KMS-11 (cell line): ENCODE measurements around the gene SLC9B1.

ENCODE experiments used
- H2AFZ ChIP-seq: fragments of 200-600 bp; sonication (generic); 2 replicates; pipeline ENCODE4 v1.6.1; 2016; ENCODE audit warnings: antibody characterized with exemption, mixed run types, low read depth
- H3K27ac ChIP-seq: fragments of 200-600 bp; sonication (generic); 2 replicates; pipeline ENCODE4 v1.6.1; 2016; ENCODE audit warnings: mild to moderate bottlenecking, mixed run types
- H3K27me3 ChIP-seq: fragments of 200-600 bp; sonication (generic); 2 replicates; pipeline ENCODE4 v1.6.1; 2017; ENCODE audit warnings: mild to moderate bottlenecking, low read depth, mixed run types, moderate library complexity; ENCODE audit not compliant: insufficient read depth
- H3K36me3 ChIP-seq: fragments of 200-600 bp; sonication (generic); 2 replicates; pipeline ENCODE4 v1.6.1; 2017; ENCODE audit warnings: mild to moderate bottlenecking, mixed run types; ENCODE audit not compliant: insufficient read depth
- H3K4me1 ChIP-seq: fragments of 200-600 bp; sonication (generic); 2 replicates; pipeline ENCODE4 v1.6.1; 2016; ENCODE audit warnings: mild to moderate bottlenecking, low read depth, mixed run types; ENCODE audit not compliant: poor library complexity, severe bottlenecking
- H3K4me2 ChIP-seq: fragments of 200-600 bp; sonication (generic); 2 replicates; pipeline ENCODE4 v1.7.0; 2016; ENCODE audit warnings: mild to moderate bottlenecking, mixed run types
- H3K4me3 ChIP-seq: fragments of 200-600 bp; sonication (generic); IDR thresholded peaks from 2 replicates; pipeline ENCODE4 v1.6.1; 2017; ENCODE audit warnings: low read depth, low read length, mixed read lengths; ENCODE audit not compliant: insufficient read depth
- H3K79me2 ChIP-seq: fragments of 200-600 bp; sonication (generic); 2 replicates; pipeline ENCODE4 v1.6.1; 2016; ENCODE audit warnings: low read depth, mixed run types; ENCODE audit not compliant: insufficient read depth
- H3K9ac ChIP-seq: fragments of 200-600 bp; sonication (generic); 2 replicates; pipeline ENCODE4 v1.6.1; 2016; ENCODE audit warnings: mild to moderate bottlenecking, mixed run types
- H4K20me1 ChIP-seq: fragments of 200-600 bp; sonication (generic); 2 replicates; pipeline ENCODE4 v1.6.1; 2016; ENCODE audit warnings: mild to moderate bottlenecking, mixed run types; ENCODE audit not compliant: insufficient read depth
- TF ChIP-seq, protein P1 (sequence below): fragments of 200-600 bp; sonication (generic); conservative IDR thresholded peaks from 2 replicates; pipeline ENCODE4 v1.6.1; 2017; ENCODE audit warnings: low read depth, mild to moderate bottlenecking, antibody characterized with exemption, low read length, moderate library complexity, mixed read lengths

Gene SLC9B1

DNA sequence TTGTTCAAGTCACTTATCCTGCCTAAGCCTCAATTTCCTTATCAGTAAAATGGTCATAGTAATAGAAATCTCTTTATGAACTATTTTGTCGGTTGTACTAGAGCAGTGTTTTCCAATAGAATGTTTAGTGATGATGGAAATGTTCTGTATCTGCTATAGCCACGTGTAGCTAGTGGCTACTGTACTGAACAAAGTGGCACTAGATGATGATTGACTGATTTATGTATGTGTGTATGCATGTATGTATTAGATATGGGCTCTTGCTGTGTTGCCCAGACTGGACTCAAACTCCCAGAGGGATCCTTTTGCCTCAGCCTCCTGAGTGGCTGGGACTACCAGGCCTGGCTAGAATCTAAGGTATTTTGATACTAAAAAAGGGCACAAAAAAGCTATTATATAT lies 24.7 kb upstream of the SLC9B1 start:
- H3K27me3 ChIP-seq: no peaks in the 10 kb centered on the region
- no peaks in the 10 kb centered on the region for H3K4me1 ChIP-seq
- no peaks in the 10 kb centered on the region for H3K79me2 ChIP-seq
- no peak overlapping the region for H2AFZ ChIP-seq
- no peak overlapping the region for H3K4me2 ChIP-seq
- H3K36me3 ChIP-seq: no peaks in the 10 kb centered on the region
- H3K9ac ChIP-seq: no peak overlapping the region
- H3K4me3 ChIP-seq: no peak overlapping the region
- TF ChIP-seq, protein P1, sequence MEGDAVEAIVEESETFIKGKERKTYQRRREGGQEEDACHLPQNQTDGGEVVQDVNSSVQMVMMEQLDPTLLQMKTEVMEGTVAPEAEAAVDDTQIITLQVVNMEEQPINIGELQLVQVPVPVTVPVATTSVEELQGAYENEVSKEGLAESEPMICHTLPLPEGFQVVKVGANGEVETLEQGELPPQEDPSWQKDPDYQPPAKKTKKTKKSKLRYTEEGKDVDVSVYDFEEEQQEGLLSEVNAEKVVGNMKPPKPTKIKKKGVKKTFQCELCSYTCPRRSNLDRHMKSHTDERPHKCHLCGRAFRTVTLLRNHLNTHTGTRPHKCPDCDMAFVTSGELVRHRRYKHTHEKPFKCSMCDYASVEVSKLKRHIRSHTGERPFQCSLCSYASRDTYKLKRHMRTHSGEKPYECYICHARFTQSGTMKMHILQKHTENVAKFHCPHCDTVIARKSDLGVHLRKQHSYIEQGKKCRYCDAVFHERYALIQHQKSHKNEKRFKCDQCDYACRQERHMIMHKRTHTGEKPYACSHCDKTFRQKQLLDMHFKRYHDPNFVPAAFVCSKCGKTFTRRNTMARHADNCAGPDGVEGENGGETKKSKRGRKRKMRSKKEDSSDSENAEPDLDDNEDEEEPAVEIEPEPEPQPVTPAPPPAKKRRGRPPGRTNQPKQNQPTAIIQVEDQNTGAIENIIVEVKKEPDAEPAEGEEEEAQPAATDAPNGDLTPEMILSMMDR: no peak
- no peaks in the 10 kb centered on the region for H4K20me1 ChIP-seq
- no peak overlapping the region for H3K27ac ChIP-seq

DNA sequence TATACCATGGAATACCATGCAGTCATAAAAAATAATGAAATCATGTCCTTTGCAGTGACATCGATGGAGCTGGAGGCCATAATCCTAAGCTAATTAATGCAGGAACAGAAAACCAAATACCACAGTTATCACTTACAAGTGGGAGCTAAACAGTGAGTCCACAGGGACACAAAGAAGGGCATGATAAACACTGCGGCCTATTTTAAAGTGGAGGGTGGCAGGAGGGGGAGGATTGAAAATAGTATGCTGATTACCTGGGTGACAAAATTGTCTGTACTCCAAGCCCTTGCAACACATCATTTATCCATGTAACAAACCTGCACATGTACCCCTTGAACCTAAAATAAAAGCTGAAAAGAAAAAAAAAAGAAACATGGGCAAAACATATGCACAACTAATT lies 16.7 kb upstream of the SLC9B1 start:
- no peak overlapping the region for H3K9ac ChIP-seq
- no peaks in the 10 kb centered on the region for H3K4me1 ChIP-seq
- no peak overlapping the region for H3K27ac ChIP-seq
- no peak overlapping the region for H3K4me3 ChIP-seq
- no peak overlapping the region for H3K4me2 ChIP-seq
- H4K20me1 ChIP-seq: no peaks in the 10 kb centered on the region
- no peaks in the 10 kb centered on the region for H3K27me3 ChIP-seq
- H3K36me3 ChIP-seq: no peaks in the 10 kb centered on the region
- H3K79me2 ChIP-seq: no peaks in the 10 kb centered on the region
- TF ChIP-seq, protein P1: no peak
- no peak overlapping the region for H2AFZ ChIP-seq

DNA sequence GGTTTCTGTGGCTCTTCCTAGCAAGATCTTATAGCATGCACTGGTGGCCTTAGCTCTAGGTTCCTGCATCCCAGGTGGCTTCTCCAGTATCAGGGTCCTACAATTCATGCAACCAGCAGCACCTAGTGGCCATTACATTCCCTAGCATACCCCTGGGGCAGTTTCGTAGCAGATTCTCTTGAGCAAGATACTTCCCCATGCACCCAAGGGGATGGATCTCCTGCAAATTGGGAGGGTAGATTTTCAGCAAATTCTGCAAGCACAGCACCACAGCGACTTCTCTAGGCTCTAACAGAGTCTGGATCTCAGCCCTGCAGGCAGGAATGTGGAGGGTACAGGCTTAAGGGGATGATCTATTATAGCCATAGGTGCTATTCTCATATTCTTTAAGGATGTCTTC lies 13.1 kb upstream of the SLC9B1 start:
- H3K4me1 ChIP-seq: no peaks in the 10 kb centered on the region
- H3K27me3 ChIP-seq: no peaks in the 10 kb centered on the region
- H3K79me2 ChIP-seq: no peaks in the 10 kb centered on the region
- H3K27ac ChIP-seq: no peak overlapping the region
- no peak overlapping the region for H3K4me3 ChIP-seq
- TF ChIP-seq, protein P1: peak; percentile 70
- H4K20me1 ChIP-seq: no peaks in the 10 kb centered on the region
- no peak overlapping the region for H2AFZ ChIP-seq
- H3K4me2 ChIP-seq: no peak overlapping the region
- H3K9ac ChIP-seq: no peak overlapping the region
- no peaks in the 10 kb centered on the region for H3K36me3 ChIP-seq

DNA sequence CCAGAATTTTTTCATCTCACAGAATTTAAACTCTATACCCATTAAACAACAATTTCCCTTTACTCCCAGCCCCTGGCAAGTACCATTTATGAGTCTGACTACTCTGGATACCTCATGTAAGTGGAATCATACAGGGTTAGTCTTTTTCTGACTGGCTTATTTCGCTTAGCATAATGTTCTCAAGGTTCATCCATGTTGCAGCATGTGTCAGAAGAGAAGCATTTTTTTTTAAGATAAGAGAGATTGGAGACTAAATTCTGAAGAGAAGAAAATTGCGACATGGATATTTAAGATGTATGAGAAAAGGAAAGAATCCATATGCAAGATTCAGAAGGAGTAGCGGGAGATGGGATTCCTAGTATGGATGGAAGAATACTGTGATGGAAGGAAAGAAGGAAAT lies 11.3 kb upstream of the SLC9B1 start:
- Histone ChIP-seq H3K79me2 (no peaks in the 10 kb centered on the region), H3K27me3 (no peaks in the 10 kb centered on the region), H3K4me3 (no peak overlapping the region), H3K36me3 (no peaks in the 10 kb centered on the region), H3K4me1 (no peaks in the 10 kb centered on the region), H3K9ac (no peak overlapping the region), H3K27ac (no peak overlapping the region), H4K20me1 (no peaks in the 10 kb centered on the region), H2AFZ (no peak overlapping the region), H3K4me2 (no peak overlapping the region)
- TF ChIP-seq, protein P1: no peak
